SK-N-SH (cell line): ENCODE measurements around the gene OR2V1.

Source experiments
- CTCF ChIP-seq: fragments of 200-600 bp; sonication (generic); IDR thresholded peaks from 2 replicates; pipeline ENCODE4 v1.6.1; 2017; ENCODE audit warnings: antibody characterized with exemption, mild to moderate bottlenecking, moderate library complexity
- EP300 ChIP-seq, 2 experiments: IDR thresholded peaks; 2 replicates each; pipeline versions ENCODE4 v1.4.0 to v1.6.1; 2012; ENCODE audit warnings: borderline replicate concordance in 1 of 2, low read depth in 1 of 2, low read length in 1 of 2
- JUND ChIP-seq: IDR thresholded peaks from 2 replicates; pipeline ENCODE4 v1.4.0; 2012
- REST ChIP-seq: IDR thresholded peaks from 2 replicates; pipeline ENCODE4 v1.6.1; 2012; ENCODE audit warnings: mild to moderate bottlenecking, low read depth, low read length, moderate library complexity
- ZBTB33 ChIP-seq: IDR thresholded peaks from 2 replicates; pipeline ENCODE4 v1.4.0; 2012; ENCODE audit warnings: low read depth, borderline replicate concordance

- TF ChIP-seq CTCF (no peak), REST (no peak), ZBTB33 (no peak), EP300 (IDR thresholded peaks at IDR 0.05; ENCODE audit: borderline replicate concordance in 1 of 2, low read depth in 1 of 2, low read length in 1 of 2) (no peak), JUND (no peak)
Measured at GRCh38 chr5:181086026-181086883, 44.7 kb downstream of the OR2V1 start.
